Skeletal muscle satellite cell (primary cell): Measurements from ENCODE around the gene PTPRD.

ENCODE experiments used
- H3K27me3 ChIP-seq: 2 replicates; pipeline ENCODE4 v1.7.0; 2013; ENCODE audit warnings: low read length; ENCODE audit not compliant: control insufficient read depth, insufficient read depth
- H3K36me3 ChIP-seq: 2 replicates; pipeline ENCODE4 v1.7.0; 2013; ENCODE audit warnings: mild to moderate bottlenecking, control low read depth, low read length; ENCODE audit not compliant: insufficient read depth
- H3K4me1 ChIP-seq: 2 replicates; pipeline ENCODE4 v1.7.0; 2013; ENCODE audit warnings: low read length; ENCODE audit not compliant: control insufficient read depth, insufficient read depth
- H3K4me2 ChIP-seq: 2 replicates; pipeline ENCODE4 v1.7.0; 2013; ENCODE audit warnings: mild to moderate bottlenecking, low read length
- H3K4me3 ChIP-seq: 2 replicates; pipeline ENCODE4 v1.7.0; 2013; ENCODE audit warnings: low read length
- H3K9ac ChIP-seq: 2 replicates; pipeline ENCODE4 v1.7.0; 2013; ENCODE audit warnings: mild to moderate bottlenecking, low read depth, low read length, moderate library complexity
- H3K9me3 ChIP-seq: replicated peaks from 2 replicates; pipeline ENCODE4 v1.7.0; 2013; ENCODE audit warnings: mild to moderate bottlenecking, control low read depth, low read length

Gene PTPRD

GRCh38 chr9:10148796-10149195 lies 464.0 kb downstream of the PTPRD start:
- H3K9ac ChIP-seq = no peak overlapping the region
- H3K4me2 ChIP-seq = no peak overlapping the region
- H3K4me3 ChIP-seq = no peak overlapping the region
- no peaks in the 10 kb centered on the region for H3K9me3 ChIP-seq
- no peaks in the 10 kb centered on the region for H3K4me1 ChIP-seq
- no peaks in the 10 kb centered on the region for H3K27me3 ChIP-seq
- H3K36me3 ChIP-seq = no peaks in the 10 kb centered on the region

- Histone ChIP-seq H3K4me3 (no peak overlapping the region), H3K4me1 (no peaks in the 10 kb centered on the region), H3K9ac (no peak overlapping the region), H3K27me3 (no peaks in the 10 kb centered on the region), H3K36me3 (no peaks in the 10 kb centered on the region), H3K4me2 (no peak overlapping the region), H3K9me3 (no peaks in the 10 kb centered on the region)
These were observed 466.1 kb downstream of the PTPRD start for GRCh38 chr9:10146517-10147331.

GRCh38 chr9:10144355-10144754 lies 468.4 kb downstream of the PTPRD start:
- H3K4me3 ChIP-seq = no peak overlapping the region
- H3K4me1 ChIP-seq = no peaks in the 10 kb centered on the region
- no peaks in the 10 kb centered on the region for H3K27me3 ChIP-seq
- no peak overlapping the region for H3K4me2 ChIP-seq
- H3K36me3 ChIP-seq = no peaks in the 10 kb centered on the region
- H3K9me3 ChIP-seq = no peaks in the 10 kb centered on the region
- no peak overlapping the region for H3K9ac ChIP-seq

- Histone ChIP-seq H3K9me3 (no peaks in the 10 kb centered on the region), H3K4me2 (no peak overlapping the region), H3K9ac (no peak overlapping the region), H3K4me3 (no peak overlapping the region), H3K36me3 (no peaks in the 10 kb centered on the region), H3K4me1 (no peaks in the 10 kb centered on the region), H3K27me3 (no peaks in the 10 kb centered on the region)
These were observed 477.2 kb downstream of the PTPRD start for GRCh38 chr9:10135553-10135952.

GRCh38 chr9:10134266-10134665 lies 478.5 kb downstream of the PTPRD start:
- Histone ChIP-seq H3K27me3 (no peaks in the 10 kb centered on the region), H3K4me2 (no peak overlapping the region), H3K9me3 (no peaks in the 10 kb centered on the region), H3K9ac (no peak overlapping the region), H3K36me3 (no peaks in the 10 kb centered on the region), H3K4me1 (no peaks in the 10 kb centered on the region), H3K4me3 (no peak overlapping the region)

GRCh38 chr9:10130061-10130675 lies 482.6 kb downstream of the PTPRD start:
- no peak overlapping the region for H3K4me3 ChIP-seq
- H3K4me1 ChIP-seq = no peaks in the 10 kb centered on the region
- no peaks in the 10 kb centered on the region for H3K36me3 ChIP-seq
- no peaks in the 10 kb centered on the region for H3K27me3 ChIP-seq
- H3K9ac ChIP-seq = no peak overlapping the region
- no peak overlapping the region for H3K4me2 ChIP-seq
- no peaks in the 10 kb centered on the region for H3K9me3 ChIP-seq

GRCh38 chr9:10127867-10128266 lies 484.9 kb downstream of the PTPRD start:
- H3K4me1 ChIP-seq = no peaks in the 10 kb centered on the region
- H3K36me3 ChIP-seq = no peaks in the 10 kb centered on the region
- H3K4me3 ChIP-seq = no peak overlapping the region
- no peaks in the 10 kb centered on the region for H3K9me3 ChIP-seq
- H3K9ac ChIP-seq = no peak overlapping the region
- H3K4me2 ChIP-seq = no peak overlapping the region
- no peaks in the 10 kb centered on the region for H3K27me3 ChIP-seq

- Histone ChIP-seq H3K4me1 (no peaks in the 10 kb centered on the region), H3K27me3 (no peaks in the 10 kb centered on the region), H3K9me3 (no peaks in the 10 kb centered on the region), H3K9ac (no peak overlapping the region), H3K4me2 (no peak overlapping the region), H3K4me3 (no peak overlapping the region), H3K36me3 (no peaks in the 10 kb centered on the region)
These were observed 500.0 kb downstream of the PTPRD start for GRCh38 chr9:10112798-10113197.

GRCh38 chr9:10112070-10112469 lies 500.7 kb downstream of the PTPRD start:
- Histone ChIP-seq H3K9ac (no peak overlapping the region), H3K27me3 (no peaks in the 10 kb centered on the region), H3K4me2 (no peak overlapping the region), H3K4me3 (no peak overlapping the region), H3K9me3 (no peaks in the 10 kb centered on the region), H3K36me3 (no peaks in the 10 kb centered on the region), H3K4me1 (no peaks in the 10 kb centered on the region)

- no peaks in the 10 kb centered on the region for H3K36me3 ChIP-seq
- H3K27me3 ChIP-seq = no peaks in the 10 kb centered on the region
- no peak overlapping the region for H3K4me3 ChIP-seq
- no peak overlapping the region for H3K4me2 ChIP-seq
- no peak overlapping the region for H3K9ac ChIP-seq
- no peaks in the 10 kb centered on the region for H3K4me1 ChIP-seq
- H3K9me3 ChIP-seq = no peaks in the 10 kb centered on the region
These were observed 504.0 kb downstream of the PTPRD start for GRCh38 chr9:10108815-10109214.

GRCh38 chr9:10104774-10105173 lies 508.0 kb downstream of the PTPRD start:
- H3K9me3 ChIP-seq = no peaks in the 10 kb centered on the region
- no peak overlapping the region for H3K4me3 ChIP-seq
- H3K4me2 ChIP-seq = no peak overlapping the region
- no peaks in the 10 kb centered on the region for H3K27me3 ChIP-seq
- H3K4me1 ChIP-seq = no peaks in the 10 kb centered on the region
- H3K9ac ChIP-seq = no peak overlapping the region
- no peaks in the 10 kb centered on the region for H3K36me3 ChIP-seq

GRCh38 chr9:10095208-10095607 lies 517.6 kb downstream of the PTPRD start:
- no peaks in the 10 kb centered on the region for H3K36me3 ChIP-seq
- H3K4me2 ChIP-seq = no peak overlapping the region
- no peak overlapping the region for H3K4me3 ChIP-seq

More at GRCh38 chr9:10095208-10095607, 517.6 kb downstream of the PTPRD start:
- Histone ChIP-seq H3K4me1 (no peaks in the 10 kb centered on the region), H3K27me3 (no peaks in the 10 kb centered on the region), H3K9ac (no peak overlapping the region), H3K9me3 (no peaks in the 10 kb centered on the region)
